HepG2 (cell line): ENCODE measurements around the gene TOM1L1. TPM values are rescaled to one million over a fixed set of nuclear protein-coding genes. Genes with fewer than 3 reads are reported as not detected.

Source experiments
- AHR ChIP-seq: IDR thresholded peaks from 2 replicates; pipeline ENCODE4 v1.6.1; 2018; ENCODE audit warnings: missing genetic modification reagents, missing compliant biosample characterization
- ATF7-NPFF ChIP-seq: sonication (generic); formaldehyde crosslinking; IDR thresholded peaks from 2 replicates; pipeline ENCODE4 v1.8.1; 2023; ENCODE audit warnings: mild to moderate bottlenecking, low read depth, missing genetic modification reagents, moderate library complexity
- BCL3 ChIP-seq: sonication (generic); formaldehyde crosslinking; IDR thresholded peaks from 2 replicates; pipeline ENCODE4 v1.5.1; 2020; ENCODE audit warnings: mild to moderate bottlenecking, missing genetic modification reagents, moderate library complexity
- CBX5 ChIP-seq: sonication (generic); formaldehyde crosslinking; IDR thresholded peaks from 2 replicates; pipeline ENCODE4 v1.4.0; 2020; ENCODE audit warnings: missing genetic modification reagents, borderline replicate concordance
- FOSL2 ChIP-seq: sonication (generic); formaldehyde crosslinking; IDR thresholded peaks from 2 replicates; pipeline ENCODE4 v1.4.0; 2020; ENCODE audit warnings: missing genetic modification reagents
- FOXC1 ChIP-seq: sonication (generic); formaldehyde crosslinking; IDR thresholded peaks from 2 replicates; pipeline ENCODE4 v1.8.0; 2022; ENCODE audit warnings: mild to moderate bottlenecking, missing genetic modification reagents, borderline replicate concordance
- FOXK1 ChIP-seq: sonication (generic); formaldehyde crosslinking; IDR thresholded peaks from 2 replicates; pipeline ENCODE4 v1.4.0; 2020; ENCODE audit warnings: low read depth, missing genetic modification reagents, borderline replicate concordance
- GZF1 ChIP-seq: sonication (generic); formaldehyde crosslinking; IDR thresholded peaks from 2 replicates; pipeline ENCODE4 v1.5.1; 2020; ENCODE audit warnings: mild to moderate bottlenecking, missing genetic modification reagents
- HNF4G ChIP-seq, 2 experiments: sonication (generic) in 1 of 2; formaldehyde crosslinking in 1 of 2; IDR thresholded peaks; 2 replicates each; pipeline versions ENCODE4 v1.4.0 to v1.6.1; 2011 to 2020; ENCODE audit warnings: borderline replicate concordance in 2 of 2, low read depth in 2 of 2, mild to moderate bottlenecking in 2 of 2, low read length in 1 of 2, missing genetic modification reagents in 1 of 2, moderate library complexity in 1 of 2
- HOXD1 ChIP-seq: sonication (generic); formaldehyde crosslinking; IDR thresholded peaks from 2 replicates; pipeline ENCODE4 v1.5.0; 2020; ENCODE audit warnings: missing genetic modification reagents
- NFYC ChIP-seq: IDR thresholded peaks from 2 replicates; pipeline ENCODE4 v1.6.1; 2016; ENCODE audit warnings: missing genetic modification reagents, missing compliant biosample characterization
- PREB ChIP-seq: sonication (generic); formaldehyde crosslinking; IDR thresholded peaks from 2 replicates; pipeline ENCODE4 v1.4.0; 2020; ENCODE audit warnings: missing genetic modification reagents
- RARA ChIP-seq: IDR thresholded peaks from 2 replicates; pipeline ENCODE4 v1.6.1; 2016; ENCODE audit warnings: missing genetic modification reagents, missing compliant biosample characterization
- RXRA ChIP-seq: sonication (generic); formaldehyde crosslinking; IDR thresholded peaks from 2 replicates; pipeline ENCODE4 v1.5.1; 2020; ENCODE audit warnings: missing genetic modification reagents
- SNAI1 ChIP-seq: sonication (generic); formaldehyde crosslinking; IDR thresholded peaks from 2 replicates; pipeline ENCODE4 v1.5.0; 2020; ENCODE audit warnings: mild to moderate bottlenecking, missing genetic modification reagents, borderline replicate concordance
- SNAPC2 ChIP-seq: sonication (generic); formaldehyde crosslinking; IDR thresholded peaks from 2 replicates; pipeline ENCODE4 v1.8.1; 2022; ENCODE audit warnings: mild to moderate bottlenecking, missing genetic modification reagents
- SP1 ChIP-seq, 2 experiments: fragments of 450-650 bp in 1 of 2; sonication (generic) in 1 of 2; formaldehyde crosslinking in 1 of 2; IDR thresholded peaks; 2 replicates each; pipeline versions ENCODE4 v1.4.0 to v1.6.1; 2016 to 2020; ENCODE audit warnings: missing genetic modification reagents in 1 of 2
- SRSF1 ChIP-seq: fragments of 200-400 bp; formaldehyde crosslinking; optimal IDR thresholded peaks from 2 replicates; pipeline ENCODE3; 2017; ENCODE audit warnings: mild to moderate bottlenecking, low read depth, low read length, moderate library complexity
- SSRP1 ChIP-seq: IDR thresholded peaks from 2 replicates; pipeline ENCODE4 v1.6.1; 2016; ENCODE audit warnings: control low read depth
- ZNF17 ChIP-seq: sonication (generic); formaldehyde crosslinking; IDR thresholded peaks from 2 replicates; pipeline ENCODE4 v1.5.0; 2020; ENCODE audit warnings: mild to moderate bottlenecking, missing genetic modification reagents
- ZNF225 ChIP-seq: sonication (generic); formaldehyde crosslinking; IDR thresholded peaks from 2 replicates; pipeline ENCODE4 v1.4.0; 2020; ENCODE audit warnings: mild to moderate bottlenecking, missing genetic modification reagents
- ZNF362 ChIP-seq: sonication (generic); formaldehyde crosslinking; IDR thresholded peaks from 2 replicates; pipeline ENCODE4 v1.4.0; 2020; ENCODE audit warnings: missing genetic modification reagents, mild to moderate bottlenecking, borderline replicate concordance
- ZNF552 ChIP-seq: sonication (generic); formaldehyde crosslinking; IDR thresholded peaks from 2 replicates; pipeline ENCODE4 v1.9.0; 2022; ENCODE audit warnings: missing genetic modification reagents, mild to moderate bottlenecking, borderline replicate concordance
- ZNF747 ChIP-seq: sonication (generic); formaldehyde crosslinking; IDR thresholded peaks from 2 replicates; pipeline ENCODE4 v1.8.1; 2023; ENCODE audit warnings: missing genetic modification reagents, mild to moderate bottlenecking, borderline replicate concordance
- ZNF83 ChIP-seq: sonication (generic); formaldehyde crosslinking; IDR thresholded peaks from 2 replicates; pipeline ENCODE4 v1.4.0; 2020; ENCODE audit warnings: missing genetic modification reagents, mild to moderate bottlenecking, borderline replicate concordance
- ZNF839 ChIP-seq: sonication (generic); formaldehyde crosslinking; IDR thresholded peaks from 2 replicates; pipeline ENCODE4 v1.4.0; 2020; ENCODE audit warnings: missing genetic modification reagents, mild to moderate bottlenecking, borderline replicate concordance
- polyA plus RNA-seq, 8 experiments: library from polyadenylated mRNA; depleted of rRNA in 3 of 8; stranded (reverse) in 7 of 8; unstranded in 1 of 8; fragments of >200 nt; fragmentation: Illumina TruSeq in 4 of 8; extraction: Trizol in 4 of 8; gene quantifications; 2 replicates each; pipeline versions ENCODE4 v1.2.1 to v1.2.3, GENCODE V29; 2011 to 2016; ENCODE audit warnings: low read depth in 4 of 8, missing spikeins in 1 of 8, mixed read lengths in 1 of 8; ENCODE audit not compliant: insufficient read depth in 1 of 8
- total RNA-seq, 5 experiments: library from RNA; depleted of rRNA; stranded (reverse); fragments of >200 nt; fragmentation: Illumina TruSeq; extraction: Trizol; gene quantifications; 2 replicates each; pipeline ENCODE4 v1.2.3, GENCODE V29; 2016; ENCODE audit warnings: low read depth in 1 of 5

Gene TOM1L1
- total and polyA plus RNA-seq, 2 of the 13 experiments (the other 11 are each of a cell fraction or from before 2014, with no cell fraction given): 45.3 to 51.3 TPM

- TF ChIP-seq RXRA (CRISPR knock-in tag) (peak; percentile 49; the same call in 1 of the 2 replicates), SNAPC2 (CRISPR knock-in tag) (0 out of 2 replicates have a peak, but pooled peaks have one; percentile 83), ZNF83 (peak; percentile 73; the same call in 1 of the 2 replicates), SSRP1 (no peak), CBX5 (CRISPR knock-in tag) (no peak), FOXC1 (CRISPR knock-in tag) (peak; percentile 82), BCL3 (CRISPR knock-in tag) (peak; percentile 93), ZNF839 (CRISPR knock-in tag) (no peak; the same call in none of the 2 replicates), SNAI1 (peak; percentile 85; the same call in 1 of the 2 replicates), RARA (peak; percentile 26; the same call in 1 of the 2 replicates), SRSF1 (peak; percentile 92), SP1 (IDR thresholded peaks at IDR 0.05) (peak; percentile 97), SP1 (CRISPR knock-in tag; IDR thresholded peaks at IDR 0.05) (peak; percentile 45; the same call in 1 of the 2 replicates), ZNF552 (peak; percentile 78; the same call in 1 of the 2 replicates), ZNF362 (no peak), ZNF747 (CRISPR knock-in tag) (peak; percentile 78; the same call in 1 of the 2 replicates), PREB (CRISPR knock-in tag) (0 out of 2 replicates have a peak, but pooled peaks have one; percentile 5), NFYC (CRISPR knock-in tag) (peak; percentile 61), ATF7-NPFF (peak; percentile 63), ZNF225 (no peak; the same call in none of the 2 replicates), FOSL2 (CRISPR knock-in tag) (peak; percentile 30; the same call in 1 of the 2 replicates), FOXK1 (CRISPR knock-in tag) (peak; percentile 45; the same call in 1 of the 2 replicates), AHR (0 out of 2 replicates have a peak, but pooled peaks have one; percentile 35), HOXD1 (peak; percentile 86), HNF4G (IDR thresholded peaks at IDR 0.05; ENCODE audit: borderline replicate concordance, low read depth, low read length) (no peak), HNF4G (CRISPR knock-in tag; IDR thresholded peaks at IDR 0.05; ENCODE audit: borderline replicate concordance, low read depth) (peak; percentile 61; the same call in 1 of the 2 replicates), GZF1 (peak; percentile 23; the same call in 1 of the 2 replicates), ZNF17 (CRISPR knock-in tag) (no peak)
Observed at GRCh38 chr17:54968262-54968987, 67.8 kb downstream of the TOM1L1 start, which contains the start of the genes COX11 and STXBP4 (continued).
